CD14-positive monocyte (primary cell): Measurements from ENCODE around the gene ZNF670. TPM values are rescaled to one million over a fixed set of nuclear protein-coding genes. Genes with fewer than 3 reads are reported as not detected.

ENCODE experiments used
- DNase-seq, 3 donors: peaks; one replicate each; pipeline ENCODE4 v3.0.0-alpha.2; 2011 to 2022
- H2AFZ ChIP-seq: 2 replicates; pipeline ENCODE4 v1.6.0; 2012; ENCODE audit warnings: mild to moderate bottlenecking, low read depth, low read length, inconsistent platforms; ENCODE audit not compliant: insufficient read depth, poor library complexity, severe bottlenecking
- H3K27ac ChIP-seq, 2 donors: 1 replicate in 1 of 2; 2 replicates in 1 of 2; pipeline ENCODE4 v1.5.1; 2012 to 2013; ENCODE audit warnings: low read length in 2 of 2, control low read depth in 1 of 2, inconsistent platforms in 1 of 2, low read depth in 1 of 2, mild to moderate bottlenecking in 1 of 2
- H3K27me3 ChIP-seq, 2 donors: one replicate each; pipeline versions ENCODE4 v1.6.0 to v1.6.1; 2011 to 2013; ENCODE audit warnings: low read length in 2 of 2; ENCODE audit not compliant: control insufficient read depth in 2 of 2, insufficient read depth in 2 of 2
- H3K36me3 ChIP-seq, 2 donors: replicated peaks in 1 of 2; 1 replicate in 1 of 2; 2 replicates in 1 of 2; pipeline versions ENCODE4 v1.5.1 to v1.6.1; 2012 to 2013; ENCODE audit warnings: low read length in 2 of 2, control low read depth in 1 of 2, inconsistent platforms in 1 of 2, mild to moderate bottlenecking in 1 of 2; ENCODE audit not compliant: insufficient read depth in 2 of 2, control insufficient read depth in 1 of 2
- H3K4me1 ChIP-seq, 2 donors: 1 replicate in 1 of 2; 2 replicates in 1 of 2; pipeline versions ENCODE4 v1.5.1 to v1.6.1; 2012 to 2013; ENCODE audit warnings: low read length in 2 of 2, control low read depth in 1 of 2, inconsistent platforms in 1 of 2, mild to moderate bottlenecking in 1 of 2, moderate library complexity in 1 of 2; ENCODE audit not compliant: insufficient read depth in 2 of 2, control insufficient read depth in 1 of 2
- H3K4me2 ChIP-seq: replicated peaks from 2 replicates; pipeline ENCODE3; 2012; ENCODE audit warnings: low read length, moderate library complexity, mild to moderate bottlenecking; ENCODE audit not compliant: poor library complexity, severe bottlenecking; ENCODE audit errors: extremely low read depth
- H3K4me3 ChIP-seq, 3 experiments: fragments of 200-600 bp in 1 of 3; sonication (generic) in 1 of 3; replicated peaks in 1 of 3; 1 replicate in 2 of 3; 2 replicates in 1 of 3; pipeline ENCODE4 v1.5.1; 2011 to 2013; ENCODE audit warnings: low read length in 3 of 3, mild to moderate bottlenecking in 3 of 3, control low read depth in 2 of 3, low read depth in 2 of 3, inconsistent platforms in 1 of 3, moderate library complexity in 1 of 3
- H3K79me2 ChIP-seq: 2 replicates; pipeline ENCODE4 v1.6.0; 2012; ENCODE audit warnings: mild to moderate bottlenecking, control low read depth, inconsistent platforms, low read length, moderate library complexity; ENCODE audit not compliant: insufficient read depth
- H3K9ac ChIP-seq: 2 replicates; pipeline ENCODE4 v1.6.0; 2017; ENCODE audit warnings: low read length, mild to moderate bottlenecking; ENCODE audit not compliant: insufficient read depth, poor library complexity, severe bottlenecking
- H3K9me3 ChIP-seq, 2 donors: replicated peaks in 1 of 2; 1 replicate in 1 of 2; 2 replicates in 1 of 2; pipeline versions ENCODE4 v1.5.1 to v1.6.1; 2012 to 2013; ENCODE audit warnings: low read length in 2 of 2, control low read depth in 1 of 2; ENCODE audit not compliant: control insufficient read depth in 1 of 2, insufficient read depth in 1 of 2
- H4K20me1 ChIP-seq: 2 replicates; pipeline ENCODE4 v1.6.0; 2012; ENCODE audit warnings: mild to moderate bottlenecking, low read length, control low read depth, moderate library complexity; ENCODE audit not compliant: insufficient read depth
- H3K27ac Mint-ChIP-seq, 7 donors: one replicate each; pipeline ENCODE4 v1.8.0; 2020; ENCODE audit warnings: mild to moderate bottlenecking in 7 of 7, mixed read lengths in 7 of 7, moderate library complexity in 6 of 7, inconsistent platforms in 2 of 7
- H3K27me3 Mint-ChIP-seq, 3 donors: one replicate each; pipeline ENCODE4 v1.8.0; 2021 to 2022; ENCODE audit warnings: low read depth in 3 of 3, mild to moderate bottlenecking in 3 of 3, mixed read lengths in 3 of 3, moderate library complexity in 3 of 3, inconsistent platforms in 1 of 3
- H3K36me3 Mint-ChIP-seq, 2 donors: one replicate each; pipeline ENCODE4 v1.8.0; 2020; ENCODE audit warnings: mixed read lengths in 2 of 2, inconsistent platforms in 1 of 2, mild to moderate bottlenecking in 1 of 2
- H3K4me1 Mint-ChIP-seq: one replicate; pipeline ENCODE4 v1.8.0; 2020; ENCODE audit warnings: mild to moderate bottlenecking, mixed read lengths
- H3K4me3 Mint-ChIP-seq, 2 donors: one replicate each; pipeline ENCODE4 v1.8.0; 2020; ENCODE audit warnings: mild to moderate bottlenecking in 2 of 2, mixed read lengths in 2 of 2, moderate library complexity in 1 of 2
- H3K9me3 Mint-ChIP-seq, 7 donors: one replicate each; pipeline ENCODE4 v1.8.0; 2020 to 2022; ENCODE audit warnings: mixed read lengths in 7 of 7, mild to moderate bottlenecking in 6 of 7, moderate library complexity in 6 of 7, inconsistent platforms in 2 of 7
- CTCF ChIP-seq: fragments of 200-600 bp; IDR thresholded peaks from one replicate; pipeline ENCODE4 v1.8.0; 2022; ENCODE audit warnings: antibody characterized with exemption, mild to moderate bottlenecking
- WGBS: methylation state at CpG from one replicate; pipeline ENCODE4 v1.1.5; 2013; ENCODE audit warnings: missing lambda C conversion rate; ENCODE audit not compliant: insufficient coverage; 5-methylcytosine and 5-hydroxymethylcytosine counted together
- intact Hi-C, 2 donors: fragments of 100-400 bp; cut with micrococcal nuclease; formaldehyde crosslinking; loops; one replicate each; pipeline versions ENCODE4 v1.15.0 to v1.15.1; 2023
- polyA plus RNA-seq, 3 donors: library from polyadenylated mRNA; depleted of rRNA in 1 of 3; unstranded in 2 of 3; stranded (reverse) in 1 of 3; fragments of 300-500 nt in 2 of 3; fragments of >200 nt in 1 of 3; fragmentation: Illumina TruSeq in 2 of 3; gene quantifications; 1 replicate in 2 of 3; 2 replicates in 1 of 3; pipeline ENCODE4 v1.2.3, GENCODE V29; 2012 to 2021

ZNF670 gene
- polyA plus RNA-seq, 3 donors: 0.43 to 1.3 (median 0.44) TPM

GRCh38 chr1:247079141-247079874, 697 bp upstream of the ZNF670 start:
- H3K27ac Mint-ChIP-seq: peak overlapping the region in 3 of 7 donors; percentile 62 to 82 (median 81)
- Histone ChIP-seq H3K4me3 (peak overlapping the region; percentile 54 to 84 (median 80)), H3K9me3 (peaks cover 12 to 19% of the 10 kb centered on the region in 2 donors), H4K20me1 (no peaks in the 10 kb centered on the region), H2AFZ (peak overlapping the region; percentile 95), H3K36me3 (no peaks in the 10 kb centered on the region), H3K4me1 (peaks cover 16 to 18% of the 10 kb centered on the region in 2 donors), H3K27me3 (no peaks in the 10 kb centered on the region), H3K79me2 (peaks cover 32% of the 10 kb centered on the region), H3K27ac (no peak overlapping the region), H3K9ac (no peak overlapping the region), H3K4me2 (peak overlapping the region; percentile 91)
- intact Hi-C loops: loop anchor here (10.0 kb wide), 2 partner anchors 145 to 175 kb away; partner anchors contain the start of gene AHCTF1 (in 2 of the 2)
- H3K9me3 Mint-ChIP-seq: peaks cover 14 to 31% (median 23%) of the 10 kb centered on the region in 7 donors
- H3K4me3 Mint-ChIP-seq: peak overlapping the region; percentile 94 to 97
- TF ChIP-seq CTCF: no peak
- H3K36me3 Mint-ChIP-seq: peaks cover 10% of the 10 kb centered on the region in 2 donors
- DNase-seq: peak; percentile 3 to 29 (median 11)
- peaks cover 7 to 10% (median 8%) of the 10 kb centered on the region in 3 donors for H3K27me3 Mint-ChIP-seq
- WGBS: 18% methylated on average over 7 of the region's 23 CpGs
- peaks cover 28% of the 10 kb centered on the region for H3K4me1 Mint-ChIP-seq

GRCh38 chr1:247077876-247078257, 744 bp downstream of the ZNF670 start:
- H4K20me1 ChIP-seq: no peaks in the 10 kb centered on the region
- H3K27ac ChIP-seq: peak overlapping the region in 1 of 2 donors; percentile 74
- H3K9me3 ChIP-seq: peaks cover 23 to 25% of the 10 kb centered on the region in 2 donors
- Mint-ChIP-seq H3K27ac (peak overlapping the region in 4 of 7 donors; percentile 33 to 87 (median 81)), H3K36me3 (peaks cover 13 to 18% of the 10 kb centered on the region in 2 donors), H3K9me3 (peaks cover 17 to 40% (median 28%) of the 10 kb centered on the region in 7 donors), H3K4me1 (peaks cover 28% of the 10 kb centered on the region), H3K27me3 (peaks cover 7 to 10% (median 8%) of the 10 kb centered on the region in 3 donors), H3K4me3 (peak overlapping the region; percentile 94 to 97)
- H3K4me1 ChIP-seq: peaks cover 16 to 18% of the 10 kb centered on the region in 2 donors
- intact Hi-C loops: loop anchor here (10.0 kb wide), 2 partner anchors 143 to 173 kb away; partner anchors contain the start of gene AHCTF1 (in 2 of the 2)
- H3K27me3 ChIP-seq: no peaks in the 10 kb centered on the region
- H2AFZ ChIP-seq: peak overlapping the region; percentile 95
- H3K79me2 ChIP-seq: peaks cover 42% of the 10 kb centered on the region
- peak overlapping the region; percentile 91 for H3K4me2 ChIP-seq
- peak overlapping the region; percentile 54 to 84 (median 80) for H3K4me3 ChIP-seq
- DNase-seq: no peak
- no peak for TF ChIP-seq CTCF
- peaks cover 0 to 7% of the 10 kb centered on the region in 2 donors for H3K36me3 ChIP-seq
- WGBS: 0% methylated on average over 4 of the region's 8 CpGs
- H3K9ac ChIP-seq: peak overlapping the region; percentile 78
